ENCODE data around the gene ERC2.

ERC2 gene

GRCh38 chr3:55477306-55478303 lies 990.7 kb downstream of the ERC2 start:
- no peak for DNase-seq

GRCh38 chr3:55476515-55476914 lies 991.8 kb downstream of the ERC2 start:
- no peak for DNase-seq

- no peak for DNase-seq
These were observed 994.0 kb downstream of the ERC2 start for GRCh38 chr3:55474213-55474632.

- DNase-seq = no peak
These were observed 994.5 kb downstream of the ERC2 start for GRCh38 chr3:55473788-55474187.

GRCh38 chr3:55471522-55472280 lies 996.6 kb downstream of the ERC2 start:
- DNase-seq = no peak

- DNase-seq = no peak
These were observed 997.2 kb downstream of the ERC2 start for GRCh38 chr3:55471084-55471483.

- DNase-seq = no peak
These were observed 998.2 kb downstream of the ERC2 start for GRCh38 chr3:55469957-55470526.

GRCh38 chr3:55468251-55468650 lies 1000.0 kb downstream of the ERC2 start:
- DNase-seq = no peak

GRCh38 chr3:55467099-55467498 lies 1001.2 kb downstream of the ERC2 start:
- no peak for DNase-seq

- DNase-seq = no peak
These were observed 1001.7 kb downstream of the ERC2 start for GRCh38 chr3:55466526-55466925.

GRCh38 chr3:55461896-55462295 lies 1006.4 kb downstream of the ERC2 start:
- no peak for DNase-seq

- no peak for DNase-seq
These were observed 1008.4 kb downstream of the ERC2 start for GRCh38 chr3:55459838-55460237.

Data from DMS153 (cell line).